ENCODE data around the gene LMO2.

Gene LMO2

DNA sequence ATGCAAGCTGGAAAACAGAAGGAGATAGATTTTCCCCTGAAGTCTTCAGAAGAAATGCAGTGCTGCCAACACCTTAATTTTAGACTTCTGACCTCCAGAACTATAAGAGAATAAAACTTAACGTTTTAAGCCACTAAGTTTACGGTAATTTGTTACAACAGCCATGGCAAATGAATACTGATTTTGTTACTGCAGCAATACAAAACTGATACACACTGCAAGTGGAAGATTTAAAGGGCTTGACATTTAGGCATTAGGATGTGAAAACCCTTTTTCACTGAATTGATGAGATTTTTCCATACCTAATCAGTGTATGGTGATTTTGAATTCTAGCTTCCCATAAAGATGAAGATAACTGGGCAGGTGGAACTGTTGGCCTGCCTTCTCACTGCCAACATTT lies 22.1 kb upstream of the LMO2 start:
- TF ChIP-seq, protein P1, sequence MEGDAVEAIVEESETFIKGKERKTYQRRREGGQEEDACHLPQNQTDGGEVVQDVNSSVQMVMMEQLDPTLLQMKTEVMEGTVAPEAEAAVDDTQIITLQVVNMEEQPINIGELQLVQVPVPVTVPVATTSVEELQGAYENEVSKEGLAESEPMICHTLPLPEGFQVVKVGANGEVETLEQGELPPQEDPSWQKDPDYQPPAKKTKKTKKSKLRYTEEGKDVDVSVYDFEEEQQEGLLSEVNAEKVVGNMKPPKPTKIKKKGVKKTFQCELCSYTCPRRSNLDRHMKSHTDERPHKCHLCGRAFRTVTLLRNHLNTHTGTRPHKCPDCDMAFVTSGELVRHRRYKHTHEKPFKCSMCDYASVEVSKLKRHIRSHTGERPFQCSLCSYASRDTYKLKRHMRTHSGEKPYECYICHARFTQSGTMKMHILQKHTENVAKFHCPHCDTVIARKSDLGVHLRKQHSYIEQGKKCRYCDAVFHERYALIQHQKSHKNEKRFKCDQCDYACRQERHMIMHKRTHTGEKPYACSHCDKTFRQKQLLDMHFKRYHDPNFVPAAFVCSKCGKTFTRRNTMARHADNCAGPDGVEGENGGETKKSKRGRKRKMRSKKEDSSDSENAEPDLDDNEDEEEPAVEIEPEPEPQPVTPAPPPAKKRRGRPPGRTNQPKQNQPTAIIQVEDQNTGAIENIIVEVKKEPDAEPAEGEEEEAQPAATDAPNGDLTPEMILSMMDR (IDR thresholded peaks at IDR 0.05; ENCODE audit: control insufficient read depth, extremely low read depth, insufficient read depth): no peak
- no peak overlapping the region for H3K4me3 ChIP-seq (ENCODE audit: low read depth, low read length)
- no peak for DNase-seq (ENCODE audit: low read depth)

DNA sequence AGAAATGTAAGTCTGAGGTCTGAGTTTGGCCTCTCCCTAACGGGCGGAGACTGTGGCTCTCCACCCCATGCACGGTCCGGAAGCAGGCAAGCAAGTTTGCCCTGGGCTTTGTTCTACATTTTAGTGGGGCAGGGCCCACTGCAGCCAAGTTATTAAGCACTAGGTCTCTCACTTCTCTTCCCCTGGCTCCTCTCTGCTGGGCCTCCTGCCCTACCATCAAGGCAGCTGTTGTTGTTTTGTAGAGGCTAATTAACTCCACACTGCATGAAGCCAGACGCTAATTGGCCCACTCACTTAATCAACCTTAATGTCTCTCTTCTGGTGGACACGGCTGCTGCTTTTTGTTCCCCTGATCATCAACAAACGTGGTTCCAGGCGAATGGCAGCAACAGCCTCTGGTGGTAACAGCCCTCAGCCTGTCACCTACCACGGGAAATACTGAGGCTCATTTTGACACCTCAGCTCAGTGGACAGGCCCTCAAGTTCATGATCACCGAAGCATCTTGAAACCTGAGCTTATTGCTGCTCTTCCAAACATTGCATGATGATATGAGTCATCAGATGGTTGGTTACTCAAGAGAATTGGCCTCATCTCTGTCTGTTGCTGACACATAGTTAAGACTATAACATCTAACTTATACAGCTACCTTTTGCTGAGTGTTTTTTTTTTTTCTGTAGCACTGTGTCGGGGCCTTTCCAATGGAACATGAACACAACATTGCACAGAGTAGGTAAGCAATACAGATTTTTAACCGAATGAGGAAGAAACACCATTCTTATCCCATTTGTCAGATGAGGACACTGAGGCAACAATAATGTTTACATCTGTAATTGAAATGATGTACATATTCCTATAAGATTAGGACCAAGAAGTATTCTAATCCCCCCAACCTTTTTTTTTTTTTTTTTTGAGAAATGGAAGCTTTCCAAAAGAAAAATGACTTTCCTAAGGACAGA lies 20.8 kb upstream of the LMO2 start:
- DNase-seq (ENCODE audit: low read depth): no peak
- no peak overlapping the region for H3K4me3 ChIP-seq (ENCODE audit: low read depth, low read length)
- TF ChIP-seq, protein P1 (IDR thresholded peaks at IDR 0.05; ENCODE audit: control insufficient read depth, extremely low read depth, insufficient read depth): no peak

DNA sequence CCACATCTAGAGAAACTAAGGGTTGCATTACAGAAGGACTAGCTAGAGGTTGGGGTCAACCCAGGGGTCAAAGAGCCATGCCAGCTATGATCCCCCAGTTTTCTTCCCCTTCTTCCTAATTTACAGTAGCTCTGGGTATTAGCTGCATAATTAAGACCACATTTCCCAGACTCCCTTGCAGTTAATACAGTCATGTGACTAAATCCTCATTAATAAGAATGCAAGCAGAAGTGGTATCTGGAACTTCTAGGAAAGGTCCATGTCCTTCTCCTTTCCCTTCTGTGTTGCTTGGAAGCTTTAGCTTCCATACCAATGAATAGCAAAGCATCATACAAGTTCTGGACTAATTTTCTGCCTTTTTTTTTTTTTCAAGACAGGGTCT lies 19.1 kb upstream of the LMO2 start:
- DNase-seq (ENCODE audit: low read depth): no peak
- no peak overlapping the region for H3K4me3 ChIP-seq (ENCODE audit: low read depth, low read length)
- TF ChIP-seq, protein P1 (IDR thresholded peaks at IDR 0.05; ENCODE audit: control insufficient read depth, extremely low read depth, insufficient read depth): no peak

DNA sequence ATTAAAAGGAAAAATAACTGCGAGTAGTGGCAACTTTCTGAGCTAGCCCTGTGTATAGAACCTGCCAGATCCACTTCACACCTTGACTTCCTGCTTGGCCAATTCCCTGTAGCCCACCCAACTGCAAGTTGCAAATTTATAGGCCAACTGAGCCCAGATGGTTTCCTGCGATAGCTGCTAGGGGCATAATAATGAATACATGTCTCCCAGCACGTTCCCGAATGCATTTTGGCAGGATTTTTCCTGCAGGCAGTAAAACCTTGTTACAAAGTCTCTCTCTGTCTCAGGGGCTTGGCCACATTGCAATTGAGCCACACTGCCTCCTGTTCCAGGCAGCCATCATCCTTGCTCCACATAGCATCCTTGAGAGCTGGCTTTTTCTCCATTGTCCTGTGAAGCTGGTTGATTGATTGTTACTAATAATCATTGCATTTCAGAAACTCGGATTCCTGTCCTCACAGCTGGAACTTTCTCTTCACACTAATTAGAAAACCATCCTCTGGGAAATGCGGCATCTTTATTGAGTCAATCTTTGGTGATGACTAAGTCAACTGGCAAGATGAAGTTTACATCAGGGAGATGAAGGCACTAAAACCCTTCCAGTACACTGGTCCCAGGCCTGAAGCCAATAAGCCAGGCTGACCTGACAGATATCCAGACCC lies 18.6 kb upstream of the LMO2 start:
- DNase-seq (ENCODE audit: low read depth): no peak
- TF ChIP-seq, protein P1 (IDR thresholded peaks at IDR 0.05; ENCODE audit: control insufficient read depth, extremely low read depth, insufficient read depth): no peak
- no peak overlapping the region for H3K4me3 ChIP-seq (ENCODE audit: low read depth, low read length)

DNA sequence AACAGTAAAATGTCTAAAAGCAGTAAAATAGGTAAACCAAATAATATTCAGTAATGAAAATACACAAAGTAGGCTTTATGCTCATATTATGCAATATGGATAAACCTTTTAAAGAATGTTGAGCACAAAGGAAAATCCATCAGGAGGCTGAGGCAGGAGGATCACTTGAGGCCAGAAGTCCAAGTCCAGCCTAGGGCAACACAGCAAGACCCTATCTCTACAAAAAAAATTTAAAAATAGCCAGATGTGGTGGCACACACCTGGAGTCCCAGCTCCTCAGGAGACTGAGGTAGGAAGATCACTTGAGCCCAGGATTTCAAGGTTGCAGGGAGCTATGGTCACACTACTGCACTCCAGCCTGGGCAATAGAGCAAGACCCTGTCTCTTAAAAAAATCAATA lies 17.7 kb upstream of the LMO2 start:
- H3K4me3 ChIP-seq (ENCODE audit: low read depth, low read length): no peak overlapping the region
- no peak for DNase-seq (ENCODE audit: low read depth)
- TF ChIP-seq, protein P1 (IDR thresholded peaks at IDR 0.05; ENCODE audit: control insufficient read depth, extremely low read depth, insufficient read depth): no peak

DNA sequence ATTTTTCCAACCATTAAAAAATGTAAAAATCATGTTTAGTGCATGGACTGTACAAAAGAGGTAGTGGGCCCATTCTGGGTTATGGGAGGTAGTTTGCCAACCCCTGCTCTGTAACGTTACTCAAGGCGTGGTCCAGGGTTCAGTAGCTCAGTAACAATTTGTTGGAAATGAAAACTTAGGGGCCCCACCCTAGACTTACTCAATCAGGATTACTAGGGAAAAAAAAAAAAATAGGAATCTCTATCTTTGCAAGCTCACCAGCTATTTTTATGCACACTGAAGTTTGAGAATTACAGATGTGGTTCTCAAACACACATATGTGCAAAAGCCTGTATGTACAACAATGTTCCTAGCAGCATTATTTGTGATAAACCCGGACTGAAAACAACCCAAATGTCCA lies 17.3 kb upstream of the LMO2 start:
- no peak for DNase-seq (ENCODE audit: low read depth)
- no peak overlapping the region for H3K4me3 ChIP-seq (ENCODE audit: low read depth, low read length)
- TF ChIP-seq, protein P1 (IDR thresholded peaks at IDR 0.05; ENCODE audit: control insufficient read depth, extremely low read depth, insufficient read depth): no peak

All from LNCaP clone FGC (cell line).